Stomach (tissue), 4 donors: ENCODE results near the gene RTTN.

Source experiments
- EP300 ChIP-seq: sonication (generic); formaldehyde crosslinking; IDR thresholded peaks from one replicate; pipeline ENCODE4 v1.6.1; 2017; ENCODE audit warnings: antibody characterized with exemption
- POLR2A ChIP-seq, 4 donors: fragments of 450-650 bp; IDR thresholded peaks; one replicate each; pipeline ENCODE4 v1.6.1; 2016; ENCODE audit warnings: antibody characterized with exemption in 4 of 4, control low read depth in 2 of 4, mild to moderate bottlenecking in 1 of 4, moderate library complexity in 1 of 4
- POLR2AphosphoS5 ChIP-seq, 3 donors: sonication (generic); formaldehyde crosslinking; IDR thresholded peaks; one replicate each; pipeline ENCODE4 v1.6.1; 2016; ENCODE audit warnings: antibody characterized with exemption in 3 of 3
- TF ChIP-seq, protein P1 (sequence below), 7 experiments: fragments of 450-650 bp in 4 of 7; fragments of 200-600 bp in 3 of 7; sonication (generic) in 3 of 7; IDR thresholded peaks; one replicate each; pipeline ENCODE4 v1.5.1; 2016 to 2019; ENCODE audit warnings: antibody characterized with exemption in 7 of 7, control low read depth in 2 of 7, mild to moderate bottlenecking in 1 of 7

DNA sequence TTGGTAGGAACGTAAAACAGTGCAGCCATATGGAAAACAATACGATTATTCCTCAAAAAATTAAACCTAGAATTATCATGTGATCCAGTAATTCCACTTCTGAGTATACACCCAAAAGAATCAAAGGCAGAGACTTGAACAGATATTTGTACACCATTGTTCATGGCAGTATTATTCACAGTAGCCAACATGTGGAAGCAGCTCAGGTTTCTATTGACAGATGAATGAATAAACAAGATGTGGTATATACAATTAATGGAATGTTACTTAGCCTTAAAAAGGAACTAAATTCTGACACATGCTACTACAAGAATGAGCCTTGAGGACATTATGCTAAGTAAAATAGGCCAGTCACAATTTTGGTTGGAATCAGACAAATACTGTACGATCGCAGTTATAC is 14.2 kb upstream of the RTTN start:
- TF ChIP-seq, protein P1, sequence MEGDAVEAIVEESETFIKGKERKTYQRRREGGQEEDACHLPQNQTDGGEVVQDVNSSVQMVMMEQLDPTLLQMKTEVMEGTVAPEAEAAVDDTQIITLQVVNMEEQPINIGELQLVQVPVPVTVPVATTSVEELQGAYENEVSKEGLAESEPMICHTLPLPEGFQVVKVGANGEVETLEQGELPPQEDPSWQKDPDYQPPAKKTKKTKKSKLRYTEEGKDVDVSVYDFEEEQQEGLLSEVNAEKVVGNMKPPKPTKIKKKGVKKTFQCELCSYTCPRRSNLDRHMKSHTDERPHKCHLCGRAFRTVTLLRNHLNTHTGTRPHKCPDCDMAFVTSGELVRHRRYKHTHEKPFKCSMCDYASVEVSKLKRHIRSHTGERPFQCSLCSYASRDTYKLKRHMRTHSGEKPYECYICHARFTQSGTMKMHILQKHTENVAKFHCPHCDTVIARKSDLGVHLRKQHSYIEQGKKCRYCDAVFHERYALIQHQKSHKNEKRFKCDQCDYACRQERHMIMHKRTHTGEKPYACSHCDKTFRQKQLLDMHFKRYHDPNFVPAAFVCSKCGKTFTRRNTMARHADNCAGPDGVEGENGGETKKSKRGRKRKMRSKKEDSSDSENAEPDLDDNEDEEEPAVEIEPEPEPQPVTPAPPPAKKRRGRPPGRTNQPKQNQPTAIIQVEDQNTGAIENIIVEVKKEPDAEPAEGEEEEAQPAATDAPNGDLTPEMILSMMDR (IDR thresholded peaks at IDR 0.05): no peak
- TF ChIP-seq POLR2AphosphoS5 (IDR thresholded peaks at IDR 0.05) (no peak), POLR2A (IDR thresholded peaks at IDR 0.05) (no peak), EP300 (no peak)
